Left ventricle myocardium superior (tissue), 1 donor: ENCODE measurements around the gene POMT1. TPM values are rescaled to one million over a fixed set of nuclear protein-coding genes. Genes with fewer than 3 reads are reported as not detected.
"Not testable (repeated sequence)": the region's sequence is repeated elsewhere in the genome, so short reads cannot be mapped to it uniquely, and the experiment has no call there.

Source experiments
- ATAC-seq: fragments of 200-7000 bp; cut with Tn5 transposase; one replicate; pipeline ENCODE4 v1.9.1; 2020; ENCODE audit warnings: mild to moderate bottlenecking, moderate library complexity
- DNase-seq: peaks from one replicate; pipeline ENCODE4 v3.0.0-alpha.2; 2020
- intact Hi-C: fragments of 100-400 bp; cut with micrococcal nuclease; formaldehyde crosslinking; loops from one replicate; pipeline ENCODE4 v1.11.0; 2022
- total RNA-seq: library from RNA; stranded (reverse); fragmentation: NEBNext Ultra II Directional; extraction: Animal tissue kit (Norgen Biotek cat#: 25700); gene quantifications from one replicate; pipeline ENCODE4 v1.2.1, GENCODE V29; 2021
- donor health status: DM: no; HTN: yes; CAD: no; lungs with severe emphysema.

Gene POMT1
- total RNA-seq, 1 donor from 2014 or later: 19.9 TPM

DNA sequence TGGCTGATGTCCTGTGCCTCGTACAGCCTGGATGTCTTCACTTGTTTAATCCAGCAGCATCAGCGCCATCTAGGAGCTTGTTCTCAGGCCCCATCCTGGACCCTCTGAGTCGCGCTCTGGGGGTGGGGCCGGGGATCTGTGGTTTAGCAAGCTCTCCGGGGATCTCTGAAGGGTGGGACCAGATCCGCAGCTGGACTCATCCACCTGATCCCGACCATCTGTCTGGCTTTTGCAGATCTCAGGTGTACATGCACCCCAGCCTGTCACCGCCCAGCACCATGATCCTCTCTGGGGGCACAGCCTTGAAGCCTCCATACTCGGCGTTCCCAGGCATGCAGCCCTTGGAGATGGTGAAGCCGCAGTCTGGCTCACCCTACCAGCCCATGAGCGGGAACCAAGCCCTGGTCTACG is 15.1 kb upstream of the POMT1 start:
- intact Hi-C loops: no loop called here
- ATAC-seq: no peak
- no peak for DNase-seq

DNA sequence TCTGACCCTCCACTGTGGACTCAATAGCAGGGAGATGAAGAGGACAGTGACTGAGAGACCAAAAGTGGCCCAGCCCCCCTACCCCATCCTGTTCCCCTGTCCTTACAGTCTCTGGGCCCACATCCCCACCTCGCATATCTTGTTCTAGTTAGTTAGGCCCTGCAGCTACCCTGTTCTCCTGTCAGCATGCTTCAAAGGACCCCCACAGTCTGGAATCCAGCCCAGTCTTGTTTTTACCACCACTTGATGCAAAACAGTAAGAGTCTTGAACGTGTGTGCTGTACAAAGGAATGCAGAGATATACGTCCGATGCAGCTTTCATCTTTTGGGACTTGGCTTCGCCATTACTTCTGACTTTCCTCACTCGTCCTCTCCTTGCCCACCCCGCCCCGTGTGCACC is 12.2 kb upstream of the POMT1 start:
- intact Hi-C loops: no loop called here
- DNase-seq (no peak), ATAC-seq (no peak)

DNA sequence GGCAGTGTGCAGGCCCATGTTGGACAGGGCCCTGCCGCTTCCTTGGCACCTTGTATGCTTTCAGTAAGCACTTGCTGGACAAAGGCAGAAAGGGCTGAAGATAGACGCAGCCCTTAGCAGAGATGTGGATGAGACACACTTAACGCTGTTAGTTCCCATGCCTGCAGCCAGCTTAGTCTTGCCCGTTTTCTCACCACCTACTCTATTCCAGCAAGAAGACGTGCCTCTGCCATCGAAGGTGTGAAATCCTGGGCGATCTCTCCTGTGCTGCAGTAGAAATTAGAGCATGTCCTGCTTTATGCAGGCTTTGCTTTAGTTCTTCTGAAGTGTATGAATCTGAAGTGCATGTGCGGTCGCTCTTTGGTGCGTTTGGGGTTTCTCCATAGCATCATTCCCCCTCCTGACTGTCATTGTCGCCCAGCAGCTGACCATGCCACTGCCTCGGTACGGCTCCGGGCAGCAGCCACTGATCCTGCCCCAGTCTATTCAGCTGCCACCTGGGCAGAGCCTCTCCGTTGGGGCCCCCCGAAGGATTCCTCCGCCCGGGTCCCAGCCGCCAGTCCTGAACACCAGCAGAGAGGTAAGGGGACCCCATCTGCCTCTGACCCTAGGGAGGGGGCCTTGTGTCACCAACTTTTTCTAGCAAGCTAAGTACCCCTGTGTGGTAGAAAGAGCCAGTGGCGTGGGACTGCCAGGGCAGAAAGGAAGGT is 11.6 kb upstream of the POMT1 start:
- ATAC-seq: no peak
- intact Hi-C loops: no loop called here
- no peak for DNase-seq

DNA sequence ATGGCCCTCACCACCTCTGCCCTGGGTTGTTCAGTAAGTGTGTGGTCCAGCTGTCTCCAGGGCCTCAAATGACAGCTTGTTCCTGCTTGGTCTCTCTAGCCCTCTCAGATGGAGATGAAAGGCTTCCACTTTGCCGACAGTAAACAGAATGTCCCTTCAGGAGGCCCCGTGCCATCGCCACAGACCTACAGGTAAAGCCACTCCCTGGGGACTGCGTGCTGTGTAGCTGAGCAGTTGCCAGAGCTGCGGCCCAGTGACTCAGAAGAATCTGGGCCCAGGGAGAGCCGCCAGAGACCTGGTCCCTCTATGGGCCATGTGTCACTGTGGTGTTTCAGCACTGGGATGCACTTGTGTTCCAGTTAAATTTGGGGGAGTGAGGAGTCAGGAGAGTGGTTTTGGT is 10.6 kb upstream of the POMT1 start:
- intact Hi-C loops: no loop called here
- DNase-seq: no peak
- ATAC-seq: no peak

- ATAC-seq (no peak), DNase-seq (no peak)
- intact Hi-C loops: no loop called here
Observed at GRCh38 chr9:131494296-131494870, 8.3 kb upstream of the POMT1 start.

GRCh38 chr9:131495785-131496184 is 6.9 kb upstream of the POMT1 start:
- ATAC-seq (no peak), DNase-seq (no peak)
- intact Hi-C loops: no loop called here

DNA sequence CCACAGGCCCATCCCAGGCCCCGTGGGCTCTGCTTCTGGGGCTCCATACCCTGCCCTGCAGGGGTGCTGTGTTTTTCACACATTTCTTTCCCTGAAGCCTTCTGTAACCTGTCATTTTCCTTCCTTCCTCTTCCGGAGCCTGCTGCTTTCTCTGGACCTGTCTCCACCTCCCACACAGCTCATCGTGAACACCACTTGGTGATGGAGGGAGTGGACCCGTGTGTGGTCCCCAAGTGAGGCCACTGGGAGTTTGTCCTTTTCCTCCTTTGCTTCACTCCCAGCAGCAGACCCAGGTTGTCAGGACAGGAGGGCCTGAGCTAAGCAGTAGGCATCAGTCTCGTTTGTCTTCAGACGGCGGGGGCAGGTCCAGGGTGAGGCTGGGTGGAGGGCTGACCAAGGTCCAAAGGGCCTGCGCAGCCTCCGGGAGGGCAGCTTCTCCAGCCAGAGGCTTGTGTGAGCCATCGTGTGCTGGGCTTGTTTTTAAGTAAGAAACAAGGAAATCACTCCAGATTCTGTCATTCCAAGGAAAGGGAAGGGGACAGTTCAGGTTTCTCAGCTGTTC is 5.8 kb upstream of the POMT1 start:
- no peak for ATAC-seq
- no peak for DNase-seq
- intact Hi-C loops: no loop called here

DNA sequence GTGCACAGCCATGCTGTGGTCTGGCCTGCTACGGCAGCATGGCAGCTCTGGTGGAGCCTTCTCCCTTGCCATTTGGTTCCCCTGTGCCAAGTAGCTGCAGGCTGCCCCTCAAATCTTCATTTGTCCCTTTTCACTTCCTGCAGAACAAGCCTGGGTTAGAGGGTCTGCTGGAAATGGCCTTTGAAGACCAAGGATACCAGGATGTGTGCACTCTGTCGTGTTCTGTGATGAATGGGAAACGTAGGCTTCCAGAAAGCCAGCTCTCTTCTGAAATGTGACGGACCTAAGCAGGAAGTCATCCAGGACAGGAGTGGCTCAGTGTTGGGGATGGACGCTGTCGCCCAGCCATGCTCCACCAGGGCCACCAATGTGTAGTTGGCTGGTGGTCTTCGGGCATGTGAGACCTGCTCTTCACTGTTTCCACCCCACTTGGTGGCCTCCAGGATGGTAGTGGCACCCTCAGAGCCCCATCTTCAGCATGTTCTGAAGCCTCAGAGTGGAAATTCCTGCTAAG is 3.4 kb upstream of the POMT1 start:
- DNase-seq (no peak), ATAC-seq (no peak)

GRCh38 chr9:131500377-131500776 is 2.3 kb upstream of the POMT1 start:
- DNase-seq: no peak
- intact Hi-C loops: no loop called here

More for the DNA sequence above, 3.4 kb upstream of the POMT1 start:
- intact Hi-C loops: no loop called here

DNA sequence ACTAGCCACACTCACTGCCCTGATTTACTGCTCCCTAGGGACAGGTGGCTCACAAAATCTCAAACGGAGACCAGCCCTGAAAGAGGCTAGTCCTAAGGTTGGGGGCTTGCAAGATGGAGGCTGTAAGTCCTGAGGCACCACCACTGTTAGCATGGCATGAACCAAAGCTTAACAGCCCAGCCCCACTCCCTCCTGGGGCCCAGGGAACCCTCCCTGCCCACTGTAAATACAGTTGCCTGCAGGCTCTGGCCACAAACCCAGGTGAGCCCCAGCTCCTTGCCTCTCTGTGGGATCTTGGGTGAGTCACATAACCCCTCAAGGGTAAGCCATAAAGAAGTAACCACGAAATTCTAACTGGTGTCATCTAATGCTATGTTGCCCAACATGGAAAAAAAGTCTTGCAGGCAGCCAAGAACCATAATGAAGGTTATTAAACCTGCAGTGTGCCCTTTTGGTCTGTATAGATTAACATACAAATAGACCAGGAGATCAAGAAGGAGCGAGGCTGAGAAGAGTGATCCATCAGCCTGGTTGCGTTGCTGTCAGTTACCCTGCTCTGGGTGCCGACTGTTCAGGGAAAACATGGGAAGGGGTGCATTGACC is 1.7 kb upstream of the POMT1 start:
- DNase-seq (no peak), ATAC-seq (no peak)
- intact Hi-C loops: no loop called here

More at GRCh38 chr9:131500377-131500776, 2.3 kb upstream of the POMT1 start:
- ATAC-seq: no peak

DNA sequence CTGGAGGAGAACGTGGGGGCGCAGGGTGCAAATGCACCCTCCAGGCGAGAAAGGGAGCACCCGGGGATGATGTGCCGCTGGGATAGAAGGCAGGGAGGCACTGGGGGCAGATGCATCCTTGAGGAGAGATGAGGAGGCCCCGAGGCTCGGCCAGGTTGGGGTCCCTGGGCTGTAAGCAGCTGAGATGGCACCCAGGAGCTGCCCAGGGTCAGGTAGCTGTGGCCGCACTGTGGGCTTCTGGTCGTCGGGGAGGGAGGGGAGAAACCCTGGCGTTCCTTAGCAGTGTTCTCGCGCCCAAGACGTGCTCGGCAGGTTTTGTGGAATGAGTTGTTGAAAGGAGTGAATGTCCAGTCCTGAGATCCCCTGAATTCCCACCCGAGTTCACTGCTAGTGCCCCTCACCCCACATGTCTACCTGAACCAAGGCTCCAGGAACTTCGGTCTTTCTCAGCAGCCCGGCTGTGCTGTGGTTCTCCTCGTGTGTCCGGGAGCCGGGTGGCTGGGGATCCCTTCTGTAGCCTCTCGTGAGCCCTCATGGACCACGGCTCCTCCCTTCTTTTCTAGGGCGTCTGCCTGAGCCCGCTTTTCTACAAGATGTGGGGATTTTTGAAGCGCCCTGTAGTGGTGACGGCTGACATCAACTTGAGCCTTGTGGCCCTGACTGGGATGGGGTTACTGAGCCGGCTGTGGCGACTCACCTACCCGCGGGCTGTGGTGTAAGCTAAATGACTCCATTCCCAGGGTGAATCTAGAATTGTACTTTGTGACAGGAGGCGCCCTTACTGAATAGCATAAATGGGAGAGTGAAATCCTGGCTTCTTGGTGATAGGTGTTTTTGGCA is 1.1 kb downstream of the POMT1 start:
- intact Hi-C loops: no loop called here
- ATAC-seq: peak; percentile 1
- no peak for DNase-seq

DNA sequence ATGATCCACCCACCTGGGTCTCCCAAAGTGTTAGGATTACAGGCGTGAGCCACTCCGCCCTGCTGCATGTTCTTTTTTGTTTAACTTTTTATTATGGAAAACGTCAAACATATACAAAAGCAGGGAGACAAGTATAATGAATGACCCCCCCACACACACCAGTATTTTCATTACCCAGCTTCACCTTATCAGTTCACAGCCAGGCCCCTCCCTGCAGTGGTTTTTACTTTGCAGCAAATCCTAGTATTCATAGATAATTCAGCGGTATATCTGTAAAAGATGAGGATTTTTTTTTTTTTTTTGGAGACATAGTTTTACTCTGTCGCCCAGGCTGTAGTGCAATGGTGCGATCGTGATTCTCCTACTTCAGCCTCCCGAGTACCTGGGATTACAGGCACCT is 2.3 kb downstream of the POMT1 start:
- ATAC-seq: no peak
- no peak for DNase-seq
- intact Hi-C loops: no loop called here

- no peak for ATAC-seq
- intact Hi-C loops: no loop called here
Observed at GRCh38 chr9:131511416-131511815, 8.7 kb downstream of the POMT1 start.

DNA sequence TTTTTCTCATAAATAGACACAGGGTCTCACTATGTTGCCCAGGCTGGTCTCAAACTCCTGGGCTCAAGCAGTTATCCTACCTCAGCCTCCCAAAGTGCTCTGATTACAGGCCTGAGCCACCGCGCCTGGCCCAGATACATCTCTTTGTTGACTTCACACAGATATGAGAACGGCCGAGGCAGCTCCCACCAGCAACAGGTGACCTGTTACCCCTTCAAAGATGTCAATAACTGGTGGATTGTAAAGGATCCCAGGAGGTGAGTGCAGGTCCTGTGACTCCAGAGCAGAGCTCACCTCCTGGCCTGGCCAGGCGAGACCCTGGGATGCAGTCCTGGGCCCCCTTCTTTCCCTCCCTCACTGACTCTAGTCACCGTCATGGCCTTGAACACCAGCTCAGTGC is 9.2 kb downstream of the POMT1 start:
- intact Hi-C loops: no loop called here
- ATAC-seq: no peak
- no peak for DNase-seq

More at GRCh38 chr9:131511416-131511815, 8.7 kb downstream of the POMT1 start:
- DNase-seq: no peak

GRCh38 chr9:131513177-131513576 is 10.5 kb downstream of the POMT1 start:
- no peak for DNase-seq
- intact Hi-C loops: no loop called here
- no peak for ATAC-seq

DNA sequence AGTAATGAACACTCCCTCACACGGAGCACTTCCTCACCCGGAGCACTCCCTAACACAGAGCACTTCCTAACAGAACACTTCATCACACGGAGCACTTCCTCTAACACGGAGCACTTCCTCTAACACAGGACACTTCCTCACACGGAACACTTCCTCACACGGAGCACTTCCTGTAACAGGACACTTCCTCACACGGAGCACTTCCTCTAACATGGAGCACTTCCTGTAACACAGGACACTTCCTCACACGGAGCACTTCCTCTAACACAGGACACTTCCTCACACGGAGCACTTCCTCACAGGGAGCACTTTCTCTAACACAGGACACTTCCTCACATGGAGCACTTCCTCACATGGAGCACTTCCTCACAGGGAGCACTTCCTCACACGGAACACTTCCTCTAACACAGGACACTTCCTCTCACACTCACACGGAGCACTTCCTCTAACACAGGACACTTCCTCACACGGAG is 12.9 kb downstream of the POMT1 start:
- ATAC-seq, intact Hi-C loops, DNase-seq: not testable (repeated sequence)

GRCh38 chr9:131516100-131516499 is 13.4 kb downstream of the POMT1 start:
- DNase-seq (no peak), ATAC-seq (no peak)
- intact Hi-C loops: no loop called here

GRCh38 chr9:131516930-131517329 is 14.2 kb downstream of the POMT1 start:
- intact Hi-C loops: no loop called here

DNA sequence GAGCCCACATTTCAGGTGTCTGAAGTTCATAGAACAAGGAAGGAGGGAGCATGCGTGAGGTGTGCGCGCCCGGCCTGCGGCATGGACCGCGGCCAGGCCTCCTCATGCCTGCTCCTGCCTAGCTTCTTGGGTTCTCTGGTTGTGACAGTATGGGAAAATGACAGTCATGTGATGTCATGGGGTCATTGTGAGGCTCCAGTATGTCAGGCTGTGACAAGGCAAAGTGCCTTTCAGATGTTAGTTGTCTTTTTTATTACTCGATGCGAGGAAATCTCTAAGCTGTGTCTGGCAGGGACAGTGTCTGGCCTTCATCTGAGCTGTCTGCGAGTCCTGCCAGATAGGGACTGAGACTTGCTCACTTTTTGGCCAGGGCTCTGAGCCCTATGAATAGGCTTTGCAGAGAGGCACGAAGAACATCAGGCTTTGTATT is 15.1 kb downstream of the POMT1 start:
- DNase-seq (peak; percentile 65), ATAC-seq (peak; percentile 90)
- intact Hi-C loops: no loop called here

More at GRCh38 chr9:131516930-131517329, 14.2 kb downstream of the POMT1 start:
- DNase-seq: peak; percentile 42
- ATAC-seq: peak; percentile 63
